Mucosa of stomach (tissue), 1 donor: ENCODE data around the gene ASXL2.

Source experiments
- H3K27me3 ChIP-seq: one replicate; pipeline ENCODE4 v1.7.0; 2013; ENCODE audit warnings: mild to moderate bottlenecking, low read length; ENCODE audit not compliant: control insufficient read depth, insufficient read depth
- H3K36me3 ChIP-seq: one replicate; pipeline ENCODE4 v1.7.0; 2013; ENCODE audit warnings: low read length; ENCODE audit not compliant: control insufficient read depth, insufficient read depth
- H3K4me1 ChIP-seq: one replicate; pipeline ENCODE4 v1.7.0; 2013; ENCODE audit warnings: mild to moderate bottlenecking, low read length; ENCODE audit not compliant: control insufficient read depth, insufficient read depth
- H3K4me3 ChIP-seq: one replicate; pipeline ENCODE4 v1.7.0; 2013; ENCODE audit warnings: low read length
- H3K9ac ChIP-seq: one replicate; pipeline ENCODE4 v1.7.0; 2013; ENCODE audit warnings: mild to moderate bottlenecking, low read length, moderate library complexity
- H3K9me3 ChIP-seq: one replicate; pipeline ENCODE4 v1.7.0; 2013; ENCODE audit warnings: mild to moderate bottlenecking, low read length, moderate library complexity; ENCODE audit not compliant: control insufficient read depth
- donor health status: Pancreatic carcinoma.

The ASXL2 gene

GRCh38 chr2:25772078-25772477 is 106.2 kb downstream of the ASXL2 start:
- H3K9ac ChIP-seq = no peak overlapping the region

GRCh38 chr2:25763575-25763974 is 114.7 kb downstream of the ASXL2 start:
- Histone ChIP-seq H3K27me3 (no peaks in the 10 kb centered on the region), H3K4me1 (no peaks in the 10 kb centered on the region), H3K9me3 (no peaks in the 10 kb centered on the region), H3K4me3 (no peak overlapping the region), H3K36me3 (no peaks in the 10 kb centered on the region), H3K9ac (no peak overlapping the region)

More at GRCh38 chr2:25772078-25772477, 106.2 kb downstream of the ASXL2 start:
- Histone ChIP-seq H3K9me3 (no peaks in the 10 kb centered on the region), H3K27me3 (no peaks in the 10 kb centered on the region), H3K36me3 (no peaks in the 10 kb centered on the region), H3K4me3 (no peak overlapping the region), H3K4me1 (no peaks in the 10 kb centered on the region)

GRCh38 chr2:25760297-25760696 is 118.0 kb downstream of the ASXL2 start:
- Histone ChIP-seq H3K4me1 (peaks cover 24% of the 10 kb centered on the region), H3K9ac (no peak overlapping the region), H3K9me3 (no peaks in the 10 kb centered on the region), H3K27me3 (no peaks in the 10 kb centered on the region), H3K4me3 (no peak overlapping the region), H3K36me3 (no peaks in the 10 kb centered on the region)

- Histone ChIP-seq H3K9me3 (no peaks in the 10 kb centered on the region), H3K36me3 (no peaks in the 10 kb centered on the region), H3K4me1 (peaks cover 24% of the 10 kb centered on the region), H3K4me3 (no peak overlapping the region), H3K27me3 (no peaks in the 10 kb centered on the region), H3K9ac (no peak overlapping the region)
Measured at GRCh38 chr2:25758348-25758747, 119.9 kb downstream of the ASXL2 start.

GRCh38 chr2:25757906-25758305 is 120.4 kb downstream of the ASXL2 start:
- no peaks in the 10 kb centered on the region for H3K36me3 ChIP-seq
- no peaks in the 10 kb centered on the region for H3K27me3 ChIP-seq
- H3K4me3 ChIP-seq = no peak overlapping the region
- H3K9ac ChIP-seq = no peak overlapping the region
- H3K4me1 ChIP-seq = peaks cover 24% of the 10 kb centered on the region
- no peaks in the 10 kb centered on the region for H3K9me3 ChIP-seq

GRCh38 chr2:25756536-25756935 is 121.8 kb downstream of the ASXL2 start:
- Histone ChIP-seq H3K4me1 (peaks cover 24% of the 10 kb centered on the region), H3K27me3 (no peaks in the 10 kb centered on the region), H3K4me3 (no peak overlapping the region), H3K9ac (no peak overlapping the region), H3K9me3 (no peaks in the 10 kb centered on the region), H3K36me3 (no peaks in the 10 kb centered on the region)

- no peak overlapping the region for H3K9ac ChIP-seq
- no peaks in the 10 kb centered on the region for H3K4me1 ChIP-seq
- H3K36me3 ChIP-seq = peaks cover 7% of the 10 kb centered on the region
- no peaks in the 10 kb centered on the region for H3K27me3 ChIP-seq
- no peaks in the 10 kb centered on the region for H3K9me3 ChIP-seq
- H3K4me3 ChIP-seq = no peak overlapping the region
Measured at GRCh38 chr2:25749676-25750075, 128.6 kb downstream of the ASXL2 start.

GRCh38 chr2:25744055-25744454 is 134.2 kb downstream of the ASXL2 start:
- Histone ChIP-seq H3K9ac (no peak overlapping the region), H3K27me3 (no peaks in the 10 kb centered on the region), H3K4me1 (peaks cover 7% of the 10 kb centered on the region), H3K36me3 (peaks cover 10% of the 10 kb centered on the region), H3K9me3 (no peaks in the 10 kb centered on the region), H3K4me3 (no peak overlapping the region)

- Histone ChIP-seq H3K9me3 (no peaks in the 10 kb centered on the region), H3K9ac (no peak overlapping the region), H3K27me3 (no peaks in the 10 kb centered on the region), H3K4me3 (no peak overlapping the region), H3K36me3 (peaks cover 10% of the 10 kb centered on the region), H3K4me1 (peaks cover 7% of the 10 kb centered on the region)
Measured at GRCh38 chr2:25743132-25743830, 135.0 kb downstream of the ASXL2 start.

- H3K9ac ChIP-seq = no peak overlapping the region
- peaks cover 10% of the 10 kb centered on the region for H3K36me3 ChIP-seq
- peaks cover 7% of the 10 kb centered on the region for H3K4me1 ChIP-seq
- no peaks in the 10 kb centered on the region for H3K27me3 ChIP-seq
- no peak overlapping the region for H3K4me3 ChIP-seq
- no peaks in the 10 kb centered on the region for H3K9me3 ChIP-seq
Measured at GRCh38 chr2:25742501-25742900, 135.8 kb downstream of the ASXL2 start.

- H3K36me3 ChIP-seq = peaks cover 10% of the 10 kb centered on the region
- no peak overlapping the region for H3K4me3 ChIP-seq
- H3K27me3 ChIP-seq = no peaks in the 10 kb centered on the region
- peaks cover 7% of the 10 kb centered on the region for H3K4me1 ChIP-seq
- H3K9ac ChIP-seq = no peak overlapping the region
- H3K9me3 ChIP-seq = no peaks in the 10 kb centered on the region
Measured at GRCh38 chr2:25740810-25741381, 137.4 kb downstream of the ASXL2 start.

- Histone ChIP-seq H3K9ac (no peak overlapping the region), H3K9me3 (no peaks in the 10 kb centered on the region), H3K27me3 (no peaks in the 10 kb centered on the region), H3K4me1 (peaks cover 9% of the 10 kb centered on the region), H3K36me3 (no peaks in the 10 kb centered on the region), H3K4me3 (no peak overlapping the region)
Measured at GRCh38 chr2:25738383-25739343, 139.6 kb downstream of the ASXL2 start.
